ENCODE results near the gene GPR39. TPM values are rescaled to one million over a fixed set of nuclear protein-coding genes. Genes with fewer than 3 reads are reported as not detected.

Gene GPR39
- total RNA-seq, 1 donor from 2014 or later: 0.20 TPM

DNA sequence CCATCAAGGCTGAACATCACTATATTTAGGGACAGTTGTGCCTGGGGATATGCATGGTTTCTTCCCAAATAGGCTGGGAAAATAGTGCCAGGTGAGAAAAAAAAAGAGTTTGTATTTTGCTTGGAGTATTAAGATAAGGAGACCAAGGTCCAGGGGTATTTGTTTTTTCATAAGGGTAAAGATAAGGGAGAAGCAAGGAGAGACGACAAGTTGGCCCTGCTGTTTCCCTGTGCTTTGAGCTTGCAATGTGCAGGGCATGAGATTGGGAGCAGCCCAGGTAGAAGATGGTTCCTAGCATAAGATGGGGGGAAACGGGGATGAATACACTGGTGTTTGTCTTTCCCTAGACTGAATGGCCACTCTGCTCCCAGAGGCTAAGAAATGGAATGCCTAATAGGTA is 8.8 kb upstream of the GPR39 start:
- Mint-ChIP-seq H3K9me3 (ENCODE audit: low read depth) (peaks cover 7% of the 10 kb centered on the region), H3K27ac (ENCODE audit: unreplicated experiment) (no peak overlapping the region), H3K36me3 (ENCODE audit: low read depth) (no peaks in the 10 kb centered on the region), H3K27me3 (ENCODE audit: low read depth) (peaks cover 51% of the 10 kb centered on the region), H3K4me3 (ENCODE audit: unreplicated experiment) (no peak overlapping the region), H3K4me1 (ENCODE audit: low read depth) (no peaks in the 10 kb centered on the region)
- TF ChIP-seq, protein P1, sequence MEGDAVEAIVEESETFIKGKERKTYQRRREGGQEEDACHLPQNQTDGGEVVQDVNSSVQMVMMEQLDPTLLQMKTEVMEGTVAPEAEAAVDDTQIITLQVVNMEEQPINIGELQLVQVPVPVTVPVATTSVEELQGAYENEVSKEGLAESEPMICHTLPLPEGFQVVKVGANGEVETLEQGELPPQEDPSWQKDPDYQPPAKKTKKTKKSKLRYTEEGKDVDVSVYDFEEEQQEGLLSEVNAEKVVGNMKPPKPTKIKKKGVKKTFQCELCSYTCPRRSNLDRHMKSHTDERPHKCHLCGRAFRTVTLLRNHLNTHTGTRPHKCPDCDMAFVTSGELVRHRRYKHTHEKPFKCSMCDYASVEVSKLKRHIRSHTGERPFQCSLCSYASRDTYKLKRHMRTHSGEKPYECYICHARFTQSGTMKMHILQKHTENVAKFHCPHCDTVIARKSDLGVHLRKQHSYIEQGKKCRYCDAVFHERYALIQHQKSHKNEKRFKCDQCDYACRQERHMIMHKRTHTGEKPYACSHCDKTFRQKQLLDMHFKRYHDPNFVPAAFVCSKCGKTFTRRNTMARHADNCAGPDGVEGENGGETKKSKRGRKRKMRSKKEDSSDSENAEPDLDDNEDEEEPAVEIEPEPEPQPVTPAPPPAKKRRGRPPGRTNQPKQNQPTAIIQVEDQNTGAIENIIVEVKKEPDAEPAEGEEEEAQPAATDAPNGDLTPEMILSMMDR (IDR thresholded peaks at IDR 0.05): no peak
- DNase-seq (ENCODE audit: low spot score): no peak

DNA sequence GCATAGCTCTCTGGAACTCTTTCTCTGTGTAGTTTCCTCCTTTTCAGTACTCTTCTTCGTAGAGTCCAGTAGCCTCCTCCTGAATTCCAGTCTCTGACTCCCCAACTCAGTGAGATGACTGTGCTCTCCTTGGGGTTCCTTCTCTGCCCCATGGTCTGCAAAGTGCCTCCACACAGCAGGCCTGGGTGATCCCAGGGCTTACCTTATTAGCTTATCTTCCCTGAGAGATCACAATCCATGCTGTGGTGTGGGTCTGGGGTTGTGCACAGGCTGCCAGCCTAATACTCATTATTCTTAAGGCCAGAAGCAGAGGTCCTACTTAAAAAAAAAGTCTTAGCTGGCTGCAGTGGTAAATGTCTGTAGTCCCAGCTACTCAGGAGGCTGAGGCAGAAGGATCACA is 4.6 kb upstream of the GPR39 start:
- TF ChIP-seq, protein P1 (IDR thresholded peaks at IDR 0.05): no peak
- DNase-seq (ENCODE audit: low spot score): no peak
- no peak overlapping the region for H3K4me3 Mint-ChIP-seq (ENCODE audit: unreplicated experiment)
- peaks cover 35% of the 10 kb centered on the region for H3K27me3 Mint-ChIP-seq (ENCODE audit: low read depth)
- H3K36me3 Mint-ChIP-seq (ENCODE audit: low read depth): no peaks in the 10 kb centered on the region
- peaks cover 16% of the 10 kb centered on the region for H3K4me1 Mint-ChIP-seq (ENCODE audit: low read depth)
- no peak overlapping the region for H3K27ac Mint-ChIP-seq (ENCODE audit: unreplicated experiment)
- peaks cover 2% of the 10 kb centered on the region for H3K9me3 Mint-ChIP-seq (ENCODE audit: low read depth)

DNA sequence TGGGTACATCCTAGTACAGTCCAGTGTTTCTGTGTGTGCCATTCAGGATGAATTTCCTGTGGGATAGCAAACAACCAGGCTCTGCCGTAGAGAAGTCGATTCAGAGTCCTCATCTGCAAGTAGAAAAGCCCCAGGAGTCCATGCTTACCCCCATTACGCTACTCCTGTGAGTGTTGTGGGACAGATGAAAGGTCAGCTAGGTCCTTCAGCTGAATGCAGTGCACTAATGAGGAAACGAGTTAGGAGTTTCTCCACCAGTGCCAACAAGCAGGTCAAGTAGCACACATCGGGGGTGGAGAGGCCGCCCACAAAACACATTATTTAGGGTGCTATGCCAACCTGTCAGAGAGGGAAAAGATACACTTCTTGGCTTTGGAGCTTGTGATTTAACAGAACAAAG is 2.5 kb upstream of the GPR39 start:
- Mint-ChIP-seq H3K4me3 (ENCODE audit: unreplicated experiment) (no peak overlapping the region), H3K27ac (ENCODE audit: unreplicated experiment) (no peak overlapping the region), H3K27me3 (ENCODE audit: low read depth) (peaks cover 32% of the 10 kb centered on the region), H3K4me1 (ENCODE audit: low read depth) (peaks cover 16% of the 10 kb centered on the region), H3K9me3 (ENCODE audit: low read depth) (peaks cover 2% of the 10 kb centered on the region), H3K36me3 (ENCODE audit: low read depth) (no peaks in the 10 kb centered on the region)
- no peak for DNase-seq (ENCODE audit: low spot score)
- TF ChIP-seq, protein P1 (IDR thresholded peaks at IDR 0.05): no peak

DNA sequence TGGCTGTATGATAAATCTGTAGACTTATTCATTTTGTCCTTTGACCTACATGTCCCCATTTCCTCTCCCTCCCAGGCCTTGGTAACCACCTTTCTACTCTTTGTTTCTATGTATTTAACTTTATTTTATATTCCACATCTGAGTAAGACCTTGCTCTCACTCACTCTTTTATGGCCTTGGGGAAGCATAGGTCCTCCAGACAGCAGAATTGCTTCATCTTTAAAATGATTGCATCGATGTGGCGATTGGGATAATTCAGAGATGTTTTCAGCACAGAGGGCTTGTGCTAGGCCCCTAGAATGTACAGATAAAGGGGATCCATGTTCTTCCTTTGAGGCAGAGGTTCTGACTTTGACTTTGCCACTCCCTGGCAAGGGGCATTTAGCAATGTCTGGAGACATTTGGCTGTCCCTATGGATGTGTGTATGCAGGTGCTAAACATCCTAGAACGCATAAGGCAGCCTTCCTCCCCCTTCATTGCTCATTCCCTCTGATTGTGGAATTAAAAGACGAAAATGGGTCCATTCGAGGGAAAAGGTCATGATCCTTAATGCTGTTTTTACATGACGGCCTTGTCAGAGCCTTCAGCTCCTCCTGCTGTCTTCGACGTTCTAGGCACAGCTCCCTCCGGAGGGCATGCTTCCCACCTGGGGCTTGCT is 1.2 kb upstream of the GPR39 start:
- Mint-ChIP-seq H3K27me3 (ENCODE audit: low read depth) (peaks cover 36% of the 10 kb centered on the region), H3K36me3 (ENCODE audit: low read depth) (no peaks in the 10 kb centered on the region), H3K27ac (ENCODE audit: unreplicated experiment) (peak overlapping the region; percentile 83), H3K4me1 (ENCODE audit: low read depth) (peaks cover 16% of the 10 kb centered on the region), H3K9me3 (ENCODE audit: low read depth) (no peaks in the 10 kb centered on the region), H3K4me3 (ENCODE audit: unreplicated experiment) (peak overlapping the region; percentile 73)
- no peak for DNase-seq (ENCODE audit: low spot score)
- TF ChIP-seq, protein P1 (IDR thresholded peaks at IDR 0.05): peak; percentile 16

DNA sequence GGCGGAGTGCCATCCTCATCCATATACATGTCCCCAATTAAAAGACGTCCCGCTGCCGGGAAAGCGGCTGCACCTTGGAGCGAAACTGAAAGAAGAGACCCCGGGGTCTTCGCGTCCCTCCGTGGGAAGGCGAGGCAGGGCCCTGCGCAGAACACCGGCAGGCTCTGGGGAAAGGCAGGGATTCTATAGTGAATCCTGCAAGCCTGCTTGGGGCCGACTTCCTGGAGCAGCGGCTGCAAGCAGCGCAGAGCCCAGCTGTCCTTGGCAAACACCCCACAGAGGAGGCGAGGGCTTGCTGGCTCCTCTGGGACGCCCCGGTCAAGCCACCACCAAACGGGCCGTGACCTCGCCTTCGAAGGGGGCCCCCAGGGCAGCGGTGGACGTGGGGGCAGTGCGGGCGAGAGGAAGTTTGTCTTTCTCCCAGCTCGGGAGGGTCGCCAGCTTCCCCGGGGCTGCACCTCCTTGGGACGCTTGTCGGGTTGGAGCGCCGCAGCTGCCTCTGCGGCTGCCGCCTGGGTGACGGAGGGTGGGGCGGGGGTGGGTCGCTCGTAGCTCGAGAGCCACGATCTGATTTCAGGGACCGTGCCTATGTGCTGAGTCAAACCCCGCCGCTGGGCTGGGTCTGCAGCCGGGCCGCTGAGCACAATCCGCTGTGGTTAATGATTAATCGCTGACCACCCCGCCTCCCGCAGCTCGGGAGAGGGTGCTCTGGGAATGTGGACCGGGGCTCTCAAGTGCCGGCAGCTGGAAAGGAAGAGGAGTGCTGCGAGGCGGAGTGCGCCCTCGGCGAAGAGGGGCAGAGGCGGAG is 486 bp upstream of the GPR39 start:
- Mint-ChIP-seq H3K27ac (ENCODE audit: unreplicated experiment) (peak overlapping the region; percentile 83), H3K9me3 (ENCODE audit: low read depth) (no peaks in the 10 kb centered on the region), H3K4me3 (ENCODE audit: unreplicated experiment) (peak overlapping the region; percentile 73), H3K36me3 (ENCODE audit: low read depth) (no peaks in the 10 kb centered on the region), H3K27me3 (ENCODE audit: low read depth) (peaks cover 34% of the 10 kb centered on the region), H3K4me1 (ENCODE audit: low read depth) (peaks cover 16% of the 10 kb centered on the region)
- DNase-seq (ENCODE audit: low spot score): peak; percentile 90
- TF ChIP-seq, protein P1 (IDR thresholded peaks at IDR 0.05): no peak
